Measurements from ENCODE around the gene NTN5. TPM values are rescaled to one million over a fixed set of nuclear protein-coding genes. Genes with fewer than 3 reads are reported as not detected.

NTN5 gene
- total and polyA plus RNA-seq, 2 donors from 2014 or later: 0.52 to 0.85 TPM

GRCh38 chr19:48676487-48676886, 3.7 kb upstream of the NTN5 start:
- FAIRE-seq: no peak
- Histone ChIP-seq H3K27me3 (ENCODE audit: control insufficient read depth, insufficient read depth, low read length) (no peaks in the 10 kb centered on the region), H3K9ac (ENCODE audit: low read length in 3 of 3) (no peak overlapping the region), H3K27ac (ENCODE audit: low read depth in 2 of 2, low read length in 2 of 2) (no peak overlapping the region), H3K36me3 (ENCODE audit: control insufficient read depth in 2 of 3, insufficient read depth in 3 of 3, low read length in 3 of 3) (no peaks in the 10 kb centered on the region), H3K4me3 (ENCODE audit: low read length in 3 of 3) (no peak overlapping the region), H3K4me1 (ENCODE audit: control insufficient read depth in 2 of 3, insufficient read depth in 2 of 3, low read depth in 1 of 3, low read length in 3 of 3) (peaks cover 0 to 4% (median 2%) of the 10 kb centered on the region in 3 donors), H3K9me3 (ENCODE audit: control insufficient read depth in 2 of 3, insufficient read depth in 1 of 3, low read length in 3 of 3) (no peaks in the 10 kb centered on the region)
- TF ChIP-seq, protein P1, sequence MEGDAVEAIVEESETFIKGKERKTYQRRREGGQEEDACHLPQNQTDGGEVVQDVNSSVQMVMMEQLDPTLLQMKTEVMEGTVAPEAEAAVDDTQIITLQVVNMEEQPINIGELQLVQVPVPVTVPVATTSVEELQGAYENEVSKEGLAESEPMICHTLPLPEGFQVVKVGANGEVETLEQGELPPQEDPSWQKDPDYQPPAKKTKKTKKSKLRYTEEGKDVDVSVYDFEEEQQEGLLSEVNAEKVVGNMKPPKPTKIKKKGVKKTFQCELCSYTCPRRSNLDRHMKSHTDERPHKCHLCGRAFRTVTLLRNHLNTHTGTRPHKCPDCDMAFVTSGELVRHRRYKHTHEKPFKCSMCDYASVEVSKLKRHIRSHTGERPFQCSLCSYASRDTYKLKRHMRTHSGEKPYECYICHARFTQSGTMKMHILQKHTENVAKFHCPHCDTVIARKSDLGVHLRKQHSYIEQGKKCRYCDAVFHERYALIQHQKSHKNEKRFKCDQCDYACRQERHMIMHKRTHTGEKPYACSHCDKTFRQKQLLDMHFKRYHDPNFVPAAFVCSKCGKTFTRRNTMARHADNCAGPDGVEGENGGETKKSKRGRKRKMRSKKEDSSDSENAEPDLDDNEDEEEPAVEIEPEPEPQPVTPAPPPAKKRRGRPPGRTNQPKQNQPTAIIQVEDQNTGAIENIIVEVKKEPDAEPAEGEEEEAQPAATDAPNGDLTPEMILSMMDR (IDR thresholded peaks at IDR 0.05; ENCODE audit: borderline replicate concordance, extremely low read depth, insufficient read depth): no peak
- no peak for DNase-seq
- intact Hi-C loops (cut with DNase I): no loop called here

DNA sequence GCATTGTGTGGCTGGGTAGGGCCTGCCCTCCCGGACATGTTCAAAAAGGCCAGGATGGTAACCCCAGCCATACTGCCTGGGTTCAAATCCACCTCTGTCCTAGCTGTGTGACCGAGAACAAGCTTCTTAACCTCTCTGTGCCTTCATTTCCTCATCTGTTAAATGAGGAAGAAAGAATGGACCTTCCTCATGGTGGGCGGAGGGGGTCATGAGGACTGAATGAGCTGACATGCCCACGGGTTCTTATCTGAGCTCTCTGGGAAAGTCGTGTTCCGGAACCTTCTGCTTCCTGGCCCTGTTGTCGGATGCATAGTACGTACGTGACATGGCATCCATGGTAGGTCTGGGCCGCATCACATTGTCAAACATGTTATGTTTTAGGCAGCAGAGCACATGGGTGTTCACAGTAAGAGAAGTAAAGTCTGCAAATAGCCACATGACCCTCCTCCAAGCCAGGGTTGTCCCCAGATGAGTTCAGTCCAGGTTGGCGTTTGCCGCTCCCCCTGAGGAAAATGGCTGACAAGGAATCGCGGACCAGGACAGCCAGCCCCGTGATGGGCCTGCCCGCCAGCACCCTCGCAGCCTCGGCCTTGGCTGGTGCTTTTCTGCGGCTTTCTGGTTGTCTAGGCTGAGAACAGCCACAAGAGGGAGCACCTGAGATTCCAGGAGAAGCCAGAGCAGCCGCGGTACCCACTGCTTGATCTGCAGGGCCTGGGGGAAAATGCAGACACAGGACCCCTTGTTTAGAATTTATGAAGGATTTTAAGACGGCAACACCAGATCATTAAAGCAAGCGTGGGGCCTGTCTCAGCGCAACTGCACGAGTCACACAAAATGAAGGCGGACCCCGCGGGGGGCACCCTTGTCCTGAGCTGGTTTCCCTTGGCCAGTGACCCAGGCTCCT, 2.4 kb upstream of the NTN5 start:
- DNase-seq (peak; percentile 86 to 94 (median 91)), FAIRE-seq (no peak)
- peak overlapping the region in 1 of 2 donors; percentile 5 for H3K27ac ChIP-seq (ENCODE audit: low read depth in 2 of 2, low read length in 2 of 2)
- no peak overlapping the region for H3K4me3 ChIP-seq (ENCODE audit: low read length in 3 of 3)
- intact Hi-C loops (cut with DNase I): no loop called here
- H3K9ac ChIP-seq (ENCODE audit: low read length in 3 of 3): peak overlapping the region in 1 of 3 donors; percentile 38
- no peaks in the 10 kb centered on the region for H3K36me3 ChIP-seq (ENCODE audit: control insufficient read depth in 2 of 3, insufficient read depth in 3 of 3, low read length in 3 of 3)
- peaks cover 0 to 4% (median 0%) of the 10 kb centered on the region in 3 donors for H3K4me1 ChIP-seq (ENCODE audit: control insufficient read depth in 2 of 3, insufficient read depth in 2 of 3, low read depth in 1 of 3, low read length in 3 of 3)
- no peaks in the 10 kb centered on the region for H3K9me3 ChIP-seq (ENCODE audit: control insufficient read depth in 2 of 3, insufficient read depth in 1 of 3, low read length in 3 of 3)
- no peaks in the 10 kb centered on the region for H3K27me3 ChIP-seq (ENCODE audit: control insufficient read depth, insufficient read depth, low read length)
- TF ChIP-seq, protein P1 (IDR thresholded peaks at IDR 0.05; ENCODE audit: borderline replicate concordance, extremely low read depth, insufficient read depth): peak; percentile 84

DNA sequence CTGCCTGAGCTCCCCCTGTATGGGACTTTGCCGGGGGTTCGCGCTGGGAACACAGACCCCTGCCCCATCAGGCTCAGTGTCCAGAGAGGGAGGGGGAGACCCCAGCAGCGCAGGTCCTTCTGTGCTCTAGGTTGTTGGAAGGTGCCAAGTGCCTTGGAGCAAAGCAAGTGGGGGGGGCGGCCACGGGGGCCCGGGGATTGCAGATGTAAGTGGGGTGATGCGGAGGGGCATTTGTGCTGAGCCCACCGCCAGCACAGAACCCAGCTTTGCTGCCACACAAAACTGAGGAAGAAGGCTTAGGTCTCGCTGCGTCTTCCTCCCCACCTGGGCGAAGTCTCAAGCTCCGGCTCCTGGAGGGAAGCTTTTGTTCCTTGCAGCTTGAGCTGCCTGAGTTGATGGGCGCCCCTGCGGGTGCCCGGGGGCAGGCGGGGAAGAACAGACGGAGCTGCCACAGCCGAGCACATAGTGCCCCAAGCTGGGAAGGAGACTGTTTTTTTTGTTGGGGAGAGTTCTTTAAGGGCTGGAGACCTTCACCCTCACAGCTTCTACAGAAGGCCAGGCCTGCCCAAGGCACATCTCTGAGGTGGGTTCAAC, 1.5 kb upstream of the NTN5 start:
- no peaks in the 10 kb centered on the region for H3K27me3 ChIP-seq (ENCODE audit: control insufficient read depth, insufficient read depth, low read length)
- FAIRE-seq (no peak), DNase-seq (no peak)
- no peaks in the 10 kb centered on the region for H3K36me3 ChIP-seq (ENCODE audit: control insufficient read depth in 2 of 3, insufficient read depth in 3 of 3, low read length in 3 of 3)
- no peaks in the 10 kb centered on the region for H3K9me3 ChIP-seq (ENCODE audit: control insufficient read depth in 2 of 3, insufficient read depth in 1 of 3, low read length in 3 of 3)
- no peak overlapping the region for H3K9ac ChIP-seq (ENCODE audit: low read length in 3 of 3)
- peaks cover 0 to 4% (median 0%) of the 10 kb centered on the region in 3 donors for H3K4me1 ChIP-seq (ENCODE audit: control insufficient read depth in 2 of 3, insufficient read depth in 2 of 3, low read depth in 1 of 3, low read length in 3 of 3)
- H3K27ac ChIP-seq (ENCODE audit: low read depth in 2 of 2, low read length in 2 of 2): peak overlapping the region in 1 of 2 donors; percentile 5
- intact Hi-C loops (cut with DNase I): no loop called here
- TF ChIP-seq, protein P1 (IDR thresholded peaks at IDR 0.05; ENCODE audit: borderline replicate concordance, extremely low read depth, insufficient read depth): no peak
- H3K4me3 ChIP-seq (ENCODE audit: low read length in 3 of 3): no peak overlapping the region

Measured in kidney (tissue), 14 donors.